Gastrocnemius medialis (tissue), 4 donors: ENCODE measurements around the gene ADORA2B.

Source experiments
- CTCF ChIP-seq, 5 experiments: fragments of 450-650 bp in 3 of 5; fragments of 200-600 bp in 2 of 5; sonication (generic) in 2 of 5; IDR thresholded peaks in 4 of 5; conservative IDR thresholded peaks in 1 of 5; 1 replicate in 4 of 5; 2 replicates in 1 of 5; pipeline ENCODE4 v1.5.1; 2016 to 2019; ENCODE audit warnings: antibody characterized with exemption in 5 of 5, mild to moderate bottlenecking in 3 of 5, moderate library complexity in 3 of 5
- POLR2A ChIP-seq, 2 donors: fragments of 450-650 bp; IDR thresholded peaks; one replicate each; pipeline ENCODE4 v1.6.1; 2017; ENCODE audit warnings: antibody characterized with exemption in 2 of 2, mild to moderate bottlenecking in 2 of 2, moderate library complexity in 2 of 2

GRCh38 chr17:15981646-15982580 is 37.0 kb downstream of the ADORA2B start:
- no peak for TF ChIP-seq POLR2A (IDR thresholded peaks at IDR 0.05)
- TF ChIP-seq CTCF (IDR thresholded peaks at IDR 0.05 in 4 of 5, conservative IDR thresholded peaks at IDR 0.05 in 1 of 5): no peak
